SKM-1 (cell line): ENCODE measurements around the gene CELF1.

Experiments
- DNase-seq: peaks from one replicate; lab custom pipeline; 2025; ENCODE audit not compliant: unreplicated experiment; lab: John Stamatoyannopoulos, UW

CELF1 gene

DNA sequence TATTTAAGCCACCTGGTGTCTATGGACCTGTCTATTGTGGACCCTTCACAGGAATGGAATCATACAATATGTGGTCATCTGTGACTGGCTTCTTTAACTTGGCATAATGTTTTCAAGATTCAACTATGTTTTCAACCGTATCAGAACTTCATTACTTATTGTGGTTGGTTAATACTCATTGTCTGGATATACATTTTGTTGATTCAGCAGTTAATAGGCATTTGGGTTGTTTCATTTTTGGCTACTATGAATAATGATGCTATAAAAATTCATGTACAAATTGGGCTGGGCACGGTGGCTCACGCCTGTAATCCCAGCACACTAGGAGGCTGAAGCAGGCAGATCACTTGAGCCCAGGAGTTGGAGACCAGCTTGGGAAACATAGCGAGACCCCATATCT is 101.5 kb downstream of the CELF1 start:
- DNase-seq, result no peak

DNA sequence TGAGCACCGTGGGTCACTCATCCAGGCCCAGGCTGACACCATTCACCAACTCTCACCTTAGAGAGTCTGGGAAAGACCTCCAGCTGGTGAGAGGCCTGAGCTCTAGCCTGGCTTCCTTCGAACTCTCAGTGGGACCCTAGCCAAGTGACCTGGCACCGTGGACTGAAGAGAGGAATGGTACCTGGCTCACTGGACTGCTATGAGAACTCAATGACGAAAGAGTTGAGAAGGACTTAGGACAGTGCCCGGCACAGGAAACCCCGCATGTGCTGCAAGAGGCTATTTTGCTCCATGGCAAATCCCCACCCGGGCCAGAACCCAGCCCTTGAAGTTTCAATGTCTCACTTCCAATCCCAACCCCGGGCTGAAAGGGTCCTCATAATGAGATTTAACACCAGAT is 103.4 kb downstream of the CELF1 start:
- DNase-seq, result no peak

GRCh38 chr11:47448566-47449427 is 104.1 kb downstream of the CELF1 start, which contains the start of gene RAPSN:
RAPSN (minus strand) TSS chr11:47449136; CDS start chr11:47448964, 172 bp downstream.
- DNase-seq, result no peak

- no peak for DNase-seq
These were observed 105.0 kb downstream of the CELF1 start for GRCh38 chr11:47447906-47448305.

GRCh38 chr11:47446833-47447232 is 106.1 kb downstream of the CELF1 start:
- DNase-seq, result no peak

DNA sequence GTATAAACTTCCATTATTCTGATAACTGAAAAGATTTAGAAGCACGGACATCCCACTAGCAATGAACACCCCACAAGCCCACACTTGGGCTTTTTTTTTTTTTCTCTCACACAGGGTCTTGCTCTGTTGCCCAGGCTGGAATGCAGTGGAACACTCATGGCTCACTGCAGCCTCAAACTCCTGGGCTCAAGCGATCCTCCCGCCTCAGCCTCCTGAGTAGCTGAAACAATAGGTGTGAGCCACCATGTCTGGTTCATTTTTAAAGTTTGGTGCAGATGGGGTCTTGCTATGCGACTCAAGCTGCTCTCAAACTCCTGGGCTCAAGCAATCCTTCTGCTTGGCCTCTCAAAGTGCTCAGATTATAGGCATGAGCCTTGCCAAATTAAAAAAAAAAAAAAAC is 107.1 kb downstream of the CELF1 start:
- no peak for DNase-seq

DNA sequence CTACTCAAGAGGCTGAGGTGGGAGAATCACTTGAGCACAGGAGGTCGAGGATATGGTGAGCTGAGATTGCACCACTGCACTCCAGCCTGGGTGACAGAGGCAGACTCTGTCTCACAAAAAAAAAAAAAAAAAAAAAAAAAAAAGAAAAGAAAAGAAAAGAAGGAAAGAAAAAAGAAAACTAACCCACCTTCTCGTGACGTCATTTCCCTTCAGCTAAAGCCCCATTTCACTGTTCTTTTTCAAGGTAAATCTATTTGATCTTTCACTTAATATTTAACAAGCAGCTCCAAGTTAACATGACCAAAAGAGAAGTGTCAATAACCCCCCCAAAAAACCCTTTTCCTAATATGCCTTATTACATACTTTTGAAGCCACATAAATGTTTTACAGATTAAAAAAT is 109.1 kb downstream of the CELF1 start:
- DNase-seq, result no peak

- DNase-seq, result no peak
These were observed 109.8 kb downstream of the CELF1 start for GRCh38 chr11:47443028-47443700.

GRCh38 chr11:47442514-47442913 is 110.4 kb downstream of the CELF1 start:
- DNase-seq, result no peak

GRCh38 chr11:47441421-47441820 is 111.5 kb downstream of the CELF1 start:
- DNase-seq, result no peak

- DNase-seq, result no peak
These were observed 112.9 kb downstream of the CELF1 start for GRCh38 chr11:47440054-47440476.

- no peak for DNase-seq
These were observed 114.2 kb downstream of the CELF1 start for GRCh38 chr11:47438721-47439120.

- DNase-seq, result no peak
These were observed 115.0 kb downstream of the CELF1 start for GRCh38 chr11:47437746-47438418.

- no peak for DNase-seq
These were observed 115.7 kb downstream of the CELF1 start for GRCh38 chr11:47437218-47437745.

- DNase-seq, result no peak
These were observed 116.2 kb downstream of the CELF1 start for GRCh38 chr11:47436726-47437125.

DNA sequence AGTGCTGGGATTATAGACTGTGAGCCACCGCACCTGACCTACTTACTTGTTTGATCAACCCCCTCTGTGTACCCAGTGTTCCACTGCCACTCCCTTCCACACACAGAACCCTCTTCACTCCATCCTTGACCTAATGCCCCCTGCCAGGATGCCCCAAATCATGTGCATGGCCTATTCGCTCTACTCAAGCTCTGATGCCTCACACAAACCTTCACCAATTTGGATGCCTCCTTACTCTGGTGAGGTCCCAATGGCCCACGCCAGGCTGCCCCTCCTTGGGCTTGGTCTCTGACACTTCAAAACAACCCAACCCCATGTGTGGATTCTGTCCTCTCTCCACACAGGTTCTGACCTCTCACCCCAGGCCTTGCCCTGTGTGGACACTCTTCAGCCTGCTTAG is 117.2 kb downstream of the CELF1 start:
- no peak for DNase-seq

- no peak for DNase-seq
These were observed 118.7 kb downstream of the CELF1 start for GRCh38 chr11:47434011-47434786.

GRCh38 chr11:47433157-47433556 is 119.8 kb downstream of the CELF1 start:
- DNase-seq, result no peak

DNA sequence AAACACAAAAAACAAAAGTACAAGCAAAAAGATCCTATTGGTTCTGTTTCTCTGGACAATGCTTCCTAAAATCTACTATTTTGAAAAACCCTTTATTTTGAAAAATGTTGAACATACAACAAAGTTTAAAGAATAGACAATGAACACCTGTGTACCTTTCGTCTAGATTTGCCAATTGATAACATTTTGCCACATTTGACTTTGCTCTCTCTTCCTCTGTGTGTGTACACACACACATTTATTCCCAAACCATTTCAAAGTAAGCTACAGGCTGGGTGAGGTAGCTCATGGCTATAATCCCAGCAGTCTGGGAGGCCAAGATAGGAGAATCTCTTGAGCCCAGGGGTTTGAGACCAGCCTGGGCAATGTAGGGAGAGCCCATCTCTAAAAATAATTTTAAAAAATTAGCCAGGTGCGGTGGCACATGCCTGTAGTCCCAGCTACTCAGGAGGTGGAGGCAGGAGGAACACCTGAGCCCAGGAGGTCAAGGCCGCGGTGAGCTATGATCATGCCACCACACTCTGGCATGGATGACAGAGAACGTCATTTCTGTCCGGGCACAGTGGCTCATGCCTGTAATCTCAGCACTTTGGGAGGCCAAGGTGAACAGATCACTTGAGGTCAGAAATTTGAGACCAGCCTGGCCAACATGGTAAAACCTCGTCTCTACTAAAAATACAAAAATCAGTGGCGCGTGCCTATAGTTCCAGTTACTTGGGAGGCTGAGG is 121.4 kb downstream of the CELF1 start:
- DNase-seq, result no peak

- DNase-seq, result no peak
These were observed 122.4 kb downstream of the CELF1 start for GRCh38 chr11:47430524-47430923.
